Fibroblast of skin of left quadriceps (primary cell): ENCODE results near the gene VEGFB.

Experiments used
- DNase-seq, 2 experiments: peaks; one replicate each; pipeline ENCODE4 v3.0.0-alpha.2; 2013; ENCODE audit warnings: low read depth in 2 of 2

VEGFB gene

DNA sequence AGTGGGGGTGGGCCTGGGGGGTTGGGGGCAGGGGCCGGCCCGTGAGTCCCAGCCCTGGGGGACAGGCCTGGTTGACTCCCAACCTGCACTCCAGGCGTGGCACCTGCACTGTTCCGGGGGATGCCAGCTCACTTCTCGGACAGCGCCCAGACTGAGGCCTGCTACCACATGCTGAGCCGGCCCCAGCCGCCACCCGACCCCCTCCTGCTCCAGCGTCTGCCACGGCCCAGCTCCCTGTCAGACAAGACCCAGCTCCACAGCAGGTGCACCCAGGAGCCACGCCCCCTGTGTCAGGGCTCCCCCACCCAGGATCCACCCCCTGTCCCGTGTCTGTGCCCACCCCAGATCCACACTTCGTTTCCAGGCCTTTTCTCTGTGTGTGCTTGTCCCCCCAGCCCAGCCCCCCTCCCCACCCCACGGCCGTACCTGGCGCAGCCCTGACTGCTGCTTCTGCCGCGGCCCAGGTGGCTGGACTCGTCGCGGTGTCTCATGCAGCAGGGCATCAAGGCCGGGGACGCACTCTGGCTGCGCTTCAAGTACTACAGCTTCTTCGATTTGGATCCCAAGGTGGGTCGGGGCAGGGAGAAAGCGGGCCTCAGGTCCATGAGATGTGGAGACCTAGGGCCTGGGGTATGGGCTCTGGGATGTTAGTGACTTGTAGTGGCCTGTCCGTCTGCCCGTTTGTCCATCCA, 23.1 kb upstream of the VEGFB start:
- no peak for DNase-seq

GRCh38 chr11:64216879-64217278, 17.5 kb upstream of the VEGFB start:
- no peak for DNase-seq

DNA sequence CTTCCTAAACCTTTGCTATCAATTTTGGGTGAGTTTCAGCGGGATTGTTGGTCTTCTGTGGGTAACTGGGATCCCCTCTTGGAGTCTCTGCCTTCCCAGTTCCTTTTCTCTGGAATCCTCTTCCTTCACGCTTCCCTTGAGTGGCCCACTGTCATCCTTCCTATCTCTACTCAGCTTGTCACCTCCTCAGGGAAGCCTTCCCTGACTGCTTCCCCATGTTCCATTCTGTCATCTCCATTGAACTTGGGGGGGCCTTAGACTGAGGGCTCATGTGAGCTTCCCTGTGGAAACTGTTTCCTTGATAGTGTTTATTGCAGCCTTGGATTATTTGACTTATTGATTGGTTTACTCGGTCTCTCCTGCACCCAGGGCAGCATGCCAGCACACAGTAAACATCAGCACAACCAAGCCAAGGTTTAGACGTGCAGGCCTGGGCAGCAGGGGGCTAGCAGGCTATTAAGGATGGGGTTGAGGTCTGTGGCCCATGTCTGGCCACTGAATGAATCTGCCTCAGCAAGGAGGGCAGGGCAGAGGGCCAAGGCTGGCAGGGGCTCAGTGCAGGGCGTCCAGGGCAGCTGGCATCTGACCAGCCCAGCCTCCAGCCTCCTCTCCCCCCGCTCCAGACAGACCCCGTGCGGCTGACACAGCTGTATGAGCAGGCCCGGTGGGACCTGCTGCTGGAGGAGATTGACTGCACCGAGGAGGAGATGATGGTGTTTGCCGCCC, 15.6 kb upstream of the VEGFB start:
- DNase-seq, result no peak

- no peak for DNase-seq
Measured at GRCh38 chr11:64219354-64219684, 15.1 kb upstream of the VEGFB start.

DNA sequence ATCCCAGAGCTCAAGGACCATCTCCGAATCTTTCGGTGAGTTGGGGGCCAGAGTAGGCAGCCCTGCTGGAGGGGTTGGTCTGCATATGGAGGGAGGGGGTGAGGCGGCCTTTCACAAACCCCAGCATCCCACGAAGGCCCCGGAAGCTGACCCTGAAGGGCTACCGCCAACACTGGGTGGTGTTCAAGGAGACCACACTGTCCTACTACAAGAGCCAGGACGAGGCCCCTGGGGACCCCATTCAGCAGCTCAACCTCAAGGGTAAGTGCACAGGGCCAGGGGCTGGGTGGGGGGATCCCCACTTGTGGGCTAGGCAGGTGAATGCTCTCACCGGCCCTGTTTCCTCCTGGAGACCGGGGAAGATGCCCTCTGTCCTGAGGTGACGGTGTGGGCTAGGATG, 14.6 kb upstream of the VEGFB start:
- DNase-seq, result no peak

DNA sequence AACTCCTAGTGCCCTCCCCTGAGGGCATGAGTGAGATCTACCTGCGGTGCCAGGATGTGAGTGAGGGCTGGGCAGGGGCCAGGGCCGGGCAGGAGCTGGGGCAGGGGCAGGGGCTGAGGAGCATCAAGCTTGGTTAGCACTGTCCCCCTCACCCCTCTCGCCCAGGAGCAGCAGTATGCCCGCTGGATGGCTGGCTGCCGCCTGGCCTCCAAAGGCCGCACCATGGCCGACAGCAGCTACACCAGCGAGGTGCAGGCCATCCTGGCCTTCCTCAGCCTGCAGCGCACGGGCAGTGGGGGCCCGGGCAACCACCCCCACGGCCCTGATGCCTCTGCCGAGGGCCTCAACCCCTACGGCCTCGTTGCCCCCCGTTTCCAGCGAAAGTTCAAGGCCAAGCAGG, 14.1 kb upstream of the VEGFB start:
- DNase-seq, result no peak

DNA sequence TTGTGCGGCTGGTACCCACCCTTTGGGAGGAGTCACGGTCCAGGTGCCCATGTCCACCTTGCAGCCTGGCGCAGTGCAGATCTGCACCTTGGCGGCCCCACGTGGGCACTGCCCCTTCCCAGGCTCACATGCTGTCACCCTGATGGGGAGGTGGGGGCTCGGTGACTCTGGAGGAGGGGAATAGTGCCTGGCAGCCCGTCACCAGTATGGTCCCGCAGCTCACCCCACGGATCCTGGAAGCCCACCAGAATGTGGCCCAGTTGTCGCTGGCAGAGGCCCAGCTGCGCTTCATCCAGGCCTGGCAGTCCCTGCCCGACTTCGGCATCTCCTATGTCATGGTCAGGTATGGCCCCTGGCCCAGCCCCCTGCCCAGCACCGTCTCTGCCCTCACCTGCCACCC, 13.6 kb upstream of the VEGFB start:
- no peak for DNase-seq

DNA sequence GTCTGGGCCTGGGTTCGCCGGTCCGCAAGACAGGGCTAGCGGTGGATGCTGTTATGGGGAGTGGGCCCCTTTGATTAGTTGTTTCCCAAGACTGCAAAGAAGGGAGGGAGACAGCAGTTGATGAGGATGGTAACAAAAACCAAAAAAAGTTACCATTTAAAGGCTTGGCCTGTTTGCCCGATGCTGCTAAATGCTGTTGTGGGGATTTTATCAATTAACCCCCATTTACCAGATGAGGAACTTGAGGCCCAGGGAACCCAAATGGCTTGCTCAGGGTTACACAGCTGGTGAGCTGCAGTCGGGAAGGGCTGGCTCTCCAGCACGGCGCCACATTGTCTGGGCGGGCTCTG, 11.8 kb upstream of the VEGFB start:
- DNase-seq, result no peak

GRCh38 chr11:64223001-64223651, 11.3 kb upstream of the VEGFB start:
- no peak for DNase-seq

DNA sequence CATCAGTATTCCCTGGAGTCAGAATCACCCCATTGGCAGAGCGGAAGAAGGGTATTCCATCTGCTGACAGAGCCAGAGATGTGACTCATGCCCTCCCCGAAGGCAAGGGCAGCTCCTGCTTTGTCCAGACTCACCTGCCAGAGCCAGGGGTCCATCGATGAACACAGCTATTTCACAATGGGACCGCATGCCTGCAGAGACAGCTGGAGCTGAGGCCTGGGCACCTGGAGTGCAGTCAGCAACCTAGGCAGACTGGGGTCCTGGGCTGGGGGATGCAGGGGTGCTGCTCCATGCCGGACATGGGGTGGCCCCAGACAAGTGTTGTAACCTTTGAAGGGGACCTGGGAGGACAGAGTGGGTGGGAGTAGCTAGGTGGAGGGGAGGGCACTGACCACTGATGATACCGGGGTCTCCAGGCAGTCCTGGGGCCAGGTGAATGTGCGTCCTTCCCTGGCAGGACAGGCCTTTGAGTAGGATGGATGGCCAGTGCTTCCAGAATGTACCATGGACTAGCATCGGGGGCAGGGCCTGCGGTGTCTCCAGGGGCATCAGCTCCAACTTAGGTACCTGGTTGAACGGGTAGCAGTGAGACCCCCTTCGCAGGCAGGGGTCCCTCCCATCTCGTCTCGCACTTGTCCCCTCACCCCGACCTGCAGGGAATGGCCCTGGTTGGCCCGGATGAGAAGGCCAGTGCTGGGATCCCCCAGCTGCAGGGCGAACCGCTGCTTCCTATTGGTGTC, 10.1 kb upstream of the VEGFB start:
- DNase-seq, result no peak

DNA sequence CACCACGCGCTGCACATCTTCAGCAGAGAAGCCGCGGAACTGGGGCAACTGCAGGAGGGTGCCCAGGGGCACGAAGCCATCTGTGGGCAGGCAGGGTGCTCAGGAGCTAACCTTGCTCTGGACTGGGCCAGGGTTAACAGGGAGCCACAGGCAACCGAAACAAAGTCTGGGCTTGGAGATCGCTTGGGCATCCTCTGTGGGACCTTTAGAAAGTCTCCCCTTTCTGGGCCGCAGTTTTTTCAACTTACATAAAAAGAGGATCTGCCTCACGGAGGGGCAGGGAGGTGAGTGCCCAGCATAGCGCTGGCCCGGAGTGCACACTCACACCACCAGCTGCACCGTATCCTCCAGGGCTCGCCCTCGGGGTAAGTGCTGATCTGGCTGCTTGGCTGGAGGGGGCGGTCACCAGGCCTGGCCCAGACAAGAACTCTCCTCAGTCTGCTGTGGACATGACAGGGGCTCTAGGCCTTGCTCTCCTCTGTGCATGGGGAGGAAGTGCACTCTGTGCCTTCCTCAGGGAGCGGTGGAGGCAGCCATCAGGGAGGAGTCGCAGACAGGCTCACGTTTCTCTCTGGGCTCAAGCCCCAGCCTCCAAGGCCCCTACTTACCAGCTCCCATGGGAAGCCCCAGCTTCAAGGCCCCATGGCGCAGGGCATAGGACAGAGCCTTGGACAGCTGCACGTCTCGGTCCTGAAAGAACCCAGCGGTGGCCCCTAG, 9.3 kb upstream of the VEGFB start:
- DNase-seq, result no peak

DNA sequence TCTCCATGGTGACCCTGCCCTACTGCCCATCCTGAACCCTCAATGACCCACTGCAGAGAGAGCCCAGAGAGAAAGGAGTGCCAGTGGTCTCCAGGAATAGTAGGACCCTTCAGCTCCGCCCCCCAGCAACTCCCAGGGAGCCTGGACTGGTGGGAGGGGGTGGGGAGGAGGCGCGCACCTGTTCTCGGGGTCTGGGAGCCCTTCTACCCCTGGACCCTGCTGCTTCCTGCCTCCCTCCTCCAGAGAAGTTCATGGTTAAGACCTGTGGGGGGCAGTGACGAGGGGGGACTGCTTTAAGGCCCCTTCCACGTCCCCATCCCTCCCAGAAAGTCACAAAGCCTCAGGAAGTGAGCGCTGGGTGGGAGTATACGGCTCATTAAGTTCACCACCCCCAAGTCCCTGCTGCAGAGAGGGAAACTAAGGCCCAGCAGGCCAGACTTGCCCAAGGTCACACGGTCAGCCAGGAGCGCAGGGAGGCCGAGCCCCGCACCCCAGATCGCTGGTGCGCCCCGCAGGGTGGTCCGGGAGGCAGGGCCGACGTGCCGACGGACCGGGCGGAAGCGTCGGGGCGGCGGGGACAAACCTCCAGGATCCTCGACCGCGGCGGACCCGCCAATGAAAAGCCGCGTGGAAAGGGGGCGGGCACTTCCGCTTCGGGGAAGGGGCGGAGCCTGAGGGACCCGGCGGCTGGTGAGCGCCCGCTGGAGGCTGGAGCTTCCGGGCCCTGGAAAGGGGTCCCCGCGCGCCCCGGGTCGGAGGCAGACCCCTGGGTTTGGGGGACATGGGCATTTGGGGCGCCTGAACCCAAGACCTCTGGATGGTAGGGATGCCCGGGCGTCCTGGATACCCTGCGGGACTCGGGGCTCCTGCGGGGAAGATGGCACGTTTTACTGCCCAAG, 8.5 kb upstream of the VEGFB start, which contains the start of the genes NUDT22 and TRPT1:
Gene NUDT22, plus strand, starts transcription at position 667 of the 899 bp plus-strand sequence. CDS start 379 bp downstream, outside the sequence.
Gene TRPT1, minus strand, starts transcription at position 579 of the 899 bp plus-strand sequence. Its CDS starts 326 bp downstream, at position 253.
- peak; percentile 56 to 59 for DNase-seq

DNA sequence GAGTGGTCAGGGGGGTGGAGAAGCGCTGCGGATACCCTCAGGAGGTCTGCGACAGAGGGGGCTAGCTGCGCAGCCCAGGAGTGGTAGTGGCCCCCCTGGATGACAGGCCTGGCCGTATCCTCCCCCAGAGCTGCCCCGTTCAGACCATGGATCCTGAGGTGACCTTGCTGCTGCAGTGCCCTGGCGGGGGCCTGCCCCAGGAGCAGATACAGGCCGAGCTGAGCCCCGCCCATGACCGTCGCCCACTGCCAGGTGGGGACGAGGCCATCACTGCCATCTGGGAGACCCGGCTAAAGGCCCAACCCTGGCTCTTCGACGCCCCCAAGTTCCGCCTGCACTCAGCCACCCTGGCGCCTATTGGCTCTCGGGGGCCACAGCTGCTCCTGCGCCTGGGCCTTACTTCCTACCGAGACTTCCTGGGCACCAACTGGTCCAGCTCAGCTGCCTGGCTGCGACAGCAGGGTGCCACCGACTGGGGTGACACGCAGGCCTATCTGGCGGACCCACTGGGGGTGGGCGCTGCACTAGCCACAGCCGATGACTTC, 7.8 kb upstream of the VEGFB start:
- DNase-seq, result no peak

DNA sequence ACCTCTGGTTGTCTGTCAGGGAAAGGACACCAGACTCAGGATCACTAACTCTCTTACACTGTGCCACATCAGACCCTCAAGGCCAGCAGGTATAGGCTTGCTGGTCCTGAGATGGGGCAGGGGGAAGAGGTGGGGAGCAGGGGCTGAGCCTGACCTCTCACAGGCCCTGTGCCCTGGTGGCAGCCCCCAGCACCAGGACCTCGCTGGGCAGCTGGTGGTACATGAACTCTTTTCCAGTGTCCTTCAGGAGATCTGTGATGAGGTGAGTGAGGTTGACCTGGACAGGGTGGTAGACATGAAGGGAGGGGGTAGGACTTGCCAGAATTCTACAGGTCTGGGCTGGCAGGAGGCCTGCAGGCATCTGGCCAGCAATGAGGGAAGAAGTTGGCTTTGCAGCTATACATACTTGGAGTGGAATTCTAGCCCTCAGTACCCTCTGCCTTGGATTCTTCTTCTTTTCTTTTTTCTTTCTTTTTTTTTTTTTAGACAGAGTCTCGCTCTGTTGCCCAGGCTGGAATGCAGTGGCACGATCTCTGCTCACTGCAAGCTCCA, 6.9 kb upstream of the VEGFB start:
- no peak for DNase-seq

DNA sequence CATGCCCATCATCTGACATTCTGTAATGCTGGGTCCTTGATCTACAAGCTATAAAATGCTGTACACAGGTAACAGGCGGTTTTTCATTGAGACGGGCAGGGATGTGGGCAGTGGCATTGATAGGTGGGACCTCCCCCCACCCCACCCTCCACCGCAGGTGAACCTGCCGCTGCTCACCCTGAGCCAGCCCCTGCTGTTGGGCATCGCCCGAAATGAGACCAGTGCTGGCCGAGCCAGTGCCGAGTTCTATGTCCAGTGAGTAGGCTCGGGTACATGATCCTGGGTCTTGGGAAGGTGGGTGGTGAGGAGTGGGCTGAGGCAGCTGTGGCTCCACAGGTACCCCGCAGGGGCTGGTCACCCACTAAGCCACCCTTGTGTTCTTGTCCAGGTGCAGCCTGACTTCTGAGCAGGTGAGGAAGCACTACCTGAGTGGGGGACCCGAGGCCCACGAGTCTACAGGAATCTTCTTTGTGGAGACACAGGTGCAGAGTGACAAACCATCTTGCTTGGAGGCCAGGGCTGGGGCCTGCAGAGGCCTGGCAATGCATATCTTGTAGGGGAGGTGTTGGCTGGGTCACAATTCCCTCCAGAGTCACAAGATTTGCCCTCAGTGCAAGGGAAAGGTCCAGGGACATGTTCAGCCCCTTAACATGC, 5.2 kb upstream of the VEGFB start:
- DNase-seq, result no peak

- DNase-seq, result no peak
Measured at GRCh38 chr11:64229744-64230170, 4.6 kb upstream of the VEGFB start.

GRCh38 chr11:64230171-64230984, 4.0 kb upstream of the VEGFB start, which contains the start of gene DNAJC4:
DNAJC4 (plus strand) TSS chr11:64230548; CDS start chr11:64230855, 307 bp downstream.
- DNase-seq, result peak; percentile 56 to 67

DNA sequence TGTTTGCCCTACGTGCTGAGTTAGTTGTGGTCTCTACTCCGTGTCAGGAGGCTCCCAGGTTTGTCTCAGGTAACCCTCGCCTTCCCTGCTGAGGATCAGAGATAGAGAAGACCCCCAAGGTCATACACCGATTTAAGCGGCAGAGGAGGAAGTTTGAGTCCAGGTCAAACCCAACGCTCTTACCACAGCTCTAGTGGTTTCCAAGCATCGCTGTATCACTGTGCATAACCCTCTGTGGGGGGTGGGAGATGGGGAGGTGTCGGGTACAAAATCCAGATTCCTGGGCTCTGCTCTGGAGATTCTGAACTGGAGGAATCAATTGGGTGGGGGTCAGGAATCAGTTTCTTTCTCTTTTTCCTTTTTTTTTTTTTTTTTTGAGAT, 3.4 kb upstream of the VEGFB start:
- DNase-seq, result no peak
